Mucosa of rectum (tissue), 2 donors: Measurements from ENCODE around the gene ARHGAP19.
A peak's percentile ranks its signal among the peaks of the same experiment; 100 is the strongest.

Experiments
- H3K27ac ChIP-seq, 2 donors: one replicate each; pipeline ENCODE4 v1.7.0; 2013; ENCODE audit warnings: inconsistent platforms in 2 of 2, low read depth in 2 of 2, low read length in 2 of 2
- H3K27me3 ChIP-seq, 2 donors: one replicate each; pipeline ENCODE4 v1.7.0; 2013; ENCODE audit warnings: low read length in 2 of 2; ENCODE audit not compliant: control insufficient read depth in 2 of 2, insufficient read depth in 2 of 2
- H3K36me3 ChIP-seq, 2 donors: one replicate each; pipeline ENCODE4 v1.7.0; 2013; ENCODE audit warnings: low read length in 2 of 2; ENCODE audit not compliant: control insufficient read depth in 2 of 2, insufficient read depth in 2 of 2
- H3K4me1 ChIP-seq, 2 donors: one replicate each; pipeline ENCODE4 v1.7.0; 2013; ENCODE audit warnings: low read length in 2 of 2, mild to moderate bottlenecking in 1 of 2; ENCODE audit not compliant: control insufficient read depth in 2 of 2, insufficient read depth in 2 of 2
- H3K4me3 ChIP-seq, 2 donors: one replicate each; pipeline ENCODE4 v1.7.0; 2013; ENCODE audit warnings: low read length in 2 of 2
- H3K9ac ChIP-seq, 2 donors: one replicate each; pipeline ENCODE4 v1.7.0; 2013; ENCODE audit warnings: low read length in 2 of 2, low read depth in 1 of 2, mild to moderate bottlenecking in 1 of 2
- H3K9me3 ChIP-seq, 2 donors: one replicate each; pipeline ENCODE4 v1.7.0; 2013; ENCODE audit warnings: low read length in 2 of 2; ENCODE audit not compliant: control insufficient read depth in 2 of 2
- donor health status: healthy.
- donor health status: Normal muscosa, but diverticular disease.

ARHGAP19 gene

GRCh38 chr10:97333601-97334369 lies 41.3 kb upstream of the ARHGAP19 start:
- H3K27me3 ChIP-seq, result no peaks in the 10 kb centered on the region
- peak overlapping the region; percentile 94 to 97 for H3K9ac ChIP-seq
- peak overlapping the region; percentile 89 to 91 for H3K4me3 ChIP-seq
- H3K27ac ChIP-seq, result peak overlapping the region; percentile 91 to 94
- peaks cover 40 to 50% of the 10 kb centered on the region in 2 donors for H3K4me1 ChIP-seq
- H3K36me3 ChIP-seq, result peaks cover 0 to 2% of the 10 kb centered on the region in 2 donors
- H3K9me3 ChIP-seq, result no peaks in the 10 kb centered on the region

- peaks cover 40 to 55% of the 10 kb centered on the region in 2 donors for H3K4me1 ChIP-seq
- H3K9ac ChIP-seq, result peak overlapping the region; percentile 94 to 97
- H3K4me3 ChIP-seq, result peak overlapping the region; percentile 89 to 91
- no peaks in the 10 kb centered on the region for H3K27me3 ChIP-seq
- no peaks in the 10 kb centered on the region for H3K9me3 ChIP-seq
- H3K27ac ChIP-seq, result peak overlapping the region; percentile 91 to 94
- H3K36me3 ChIP-seq, result peaks cover 0 to 2% of the 10 kb centered on the region in 2 donors
Measured at GRCh38 chr10:97333351-97333600, 40.8 kb upstream of the ARHGAP19 start.

- Histone ChIP-seq H3K27me3 (no peaks in the 10 kb centered on the region), H3K4me3 (peak overlapping the region; percentile 89 to 91), H3K36me3 (peaks cover 0 to 2% of the 10 kb centered on the region in 2 donors), H3K27ac (peak overlapping the region; percentile 91 to 94), H3K4me1 (peaks cover 40 to 59% of the 10 kb centered on the region in 2 donors), H3K9ac (peak overlapping the region; percentile 94 to 97), H3K9me3 (no peaks in the 10 kb centered on the region)
Measured at GRCh38 chr10:97332591-97333350, 40.3 kb upstream of the ARHGAP19 start.

- Histone ChIP-seq H3K27ac (no peak overlapping the region), H3K4me3 (peak overlapping the region; percentile 89 to 91), H3K9ac (peak overlapping the region in 1 of 2 donors; percentile 94)
Measured at GRCh38 chr10:97331153-97331703, 38.8 kb upstream of the ARHGAP19 start.

GRCh38 chr10:97329766-97330165 lies 37.3 kb upstream of the ARHGAP19 start:
- Histone ChIP-seq H3K27me3 (no peaks in the 10 kb centered on the region), H3K36me3 (peaks cover 0 to 2% of the 10 kb centered on the region in 2 donors), H3K4me1 (peaks cover 25 to 43% of the 10 kb centered on the region in 2 donors), H3K27ac (peak overlapping the region in 1 of 2 donors; percentile 13), H3K9ac (no peak overlapping the region), H3K9me3 (no peaks in the 10 kb centered on the region), H3K4me3 (no peak overlapping the region)

More at GRCh38 chr10:97331153-97331703, 38.8 kb upstream of the ARHGAP19 start:
- H3K9me3 ChIP-seq, result no peaks in the 10 kb centered on the region
- H3K4me1 ChIP-seq, result peaks cover 32 to 51% of the 10 kb centered on the region in 2 donors
- no peaks in the 10 kb centered on the region for H3K27me3 ChIP-seq
- peaks cover 0 to 2% of the 10 kb centered on the region in 2 donors for H3K36me3 ChIP-seq

GRCh38 chr10:97328646-97329453 lies 36.4 kb upstream of the ARHGAP19 start:
- H3K9ac ChIP-seq, result peak overlapping the region in 1 of 2 donors; percentile 1

GRCh38 chr10:97327348-97328294 lies 35.2 kb upstream of the ARHGAP19 start:
- Histone ChIP-seq H3K4me1 (peaks cover 25 to 43% of the 10 kb centered on the region in 2 donors), H3K27ac (peak overlapping the region; percentile 49 to 62), H3K9ac (peak overlapping the region in 1 of 2 donors; percentile 8), H3K27me3 (no peaks in the 10 kb centered on the region), H3K9me3 (no peaks in the 10 kb centered on the region), H3K36me3 (peaks cover 0 to 2% of the 10 kb centered on the region in 2 donors), H3K4me3 (no peak overlapping the region)

More at GRCh38 chr10:97328646-97329453, 36.4 kb upstream of the ARHGAP19 start:
- Histone ChIP-seq H3K4me1 (peaks cover 25 to 43% of the 10 kb centered on the region in 2 donors), H3K4me3 (no peak overlapping the region), H3K36me3 (peaks cover 0 to 2% of the 10 kb centered on the region in 2 donors), H3K9me3 (no peaks in the 10 kb centered on the region), H3K27ac (peak overlapping the region; percentile 45 to 49), H3K27me3 (no peaks in the 10 kb centered on the region)

- H3K27ac ChIP-seq, result no peak overlapping the region
- peaks cover 22 to 35% of the 10 kb centered on the region in 2 donors for H3K4me1 ChIP-seq
- no peak overlapping the region for H3K9ac ChIP-seq
- no peaks in the 10 kb centered on the region for H3K27me3 ChIP-seq
- H3K9me3 ChIP-seq, result no peaks in the 10 kb centered on the region
- no peak overlapping the region for H3K4me3 ChIP-seq
- H3K36me3 ChIP-seq, result no peaks in the 10 kb centered on the region
Measured at GRCh38 chr10:97325754-97326153, 33.3 kb upstream of the ARHGAP19 start.

GRCh38 chr10:97323501-97323900 lies 31.1 kb upstream of the ARHGAP19 start:
- H3K27me3 ChIP-seq, result no peaks in the 10 kb centered on the region
- no peaks in the 10 kb centered on the region for H3K36me3 ChIP-seq
- H3K4me1 ChIP-seq, result peaks cover 17 to 25% of the 10 kb centered on the region in 2 donors
- H3K27ac ChIP-seq, result no peak overlapping the region
- no peak overlapping the region for H3K4me3 ChIP-seq
- no peaks in the 10 kb centered on the region for H3K9me3 ChIP-seq
- H3K9ac ChIP-seq, result no peak overlapping the region
